ENCODE measurements around the gene AGMO.

Gene AGMO

DNA sequence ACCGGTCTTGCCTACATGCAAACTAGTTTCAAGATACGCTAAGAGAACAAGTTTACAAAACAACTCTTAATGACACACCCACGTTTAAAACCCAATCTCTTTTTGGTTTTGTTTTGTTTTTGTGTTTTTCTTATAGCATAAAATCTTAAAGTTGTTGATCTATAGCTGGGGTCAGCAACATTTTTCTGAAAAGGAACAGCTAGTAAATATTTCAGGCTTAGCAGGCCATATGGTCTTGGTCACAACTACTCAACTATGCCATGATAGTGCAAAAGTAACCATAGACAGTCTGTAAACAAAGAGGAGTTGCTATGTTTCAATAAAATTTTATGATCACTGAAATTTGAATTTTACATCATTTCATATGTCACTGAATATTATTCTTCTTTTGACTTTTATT is 327.4 kb downstream of the AGMO start:
- Histone ChIP-seq H3K36me3 (ENCODE audit: control insufficient read depth, insufficient read depth, low read length) (no peaks in the 10 kb centered on the region), H3K9ac (ENCODE audit: low read length) (no peak overlapping the region), H3K9me3 (ENCODE audit: control insufficient read depth, insufficient read depth, low read depth, low read length) (no peaks in the 10 kb centered on the region), H3K27ac (ENCODE audit: low read depth, low read length) (no peak overlapping the region), H3K4me3 (ENCODE audit: low read depth, low read length) (no peak overlapping the region), H3K4me1 (ENCODE audit: control insufficient read depth, insufficient read depth, low read length) (no peaks in the 10 kb centered on the region), H3K27me3 (ENCODE audit: control insufficient read depth, insufficient read depth, low read length) (no peaks in the 10 kb centered on the region)

DNA sequence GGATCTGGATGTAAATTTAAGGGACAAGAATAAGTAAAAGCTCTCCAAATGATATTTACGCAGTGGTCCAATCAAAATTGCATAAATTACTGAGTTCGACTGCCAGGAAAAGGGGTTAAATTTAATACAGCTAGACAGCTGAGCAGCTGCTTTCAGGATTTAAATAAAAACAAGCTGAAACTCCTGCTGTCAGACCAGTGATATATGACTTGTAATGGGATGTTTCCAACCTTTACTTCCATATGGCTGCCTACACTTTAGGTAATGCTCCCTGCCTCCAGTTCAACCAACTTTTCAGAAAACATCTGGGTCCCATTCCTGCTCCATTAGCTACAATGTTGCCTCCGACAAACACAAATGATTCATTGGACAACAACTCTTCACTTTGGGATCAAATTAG is 333.0 kb downstream of the AGMO start:
- Histone ChIP-seq H3K9ac (ENCODE audit: low read length) (no peak overlapping the region), H3K4me3 (ENCODE audit: low read depth, low read length) (no peak overlapping the region), H3K27me3 (ENCODE audit: control insufficient read depth, insufficient read depth, low read length) (no peaks in the 10 kb centered on the region), H3K27ac (ENCODE audit: low read depth, low read length) (no peak overlapping the region), H3K4me1 (ENCODE audit: control insufficient read depth, insufficient read depth, low read length) (no peaks in the 10 kb centered on the region), H3K9me3 (ENCODE audit: control insufficient read depth, insufficient read depth, low read depth, low read length) (no peaks in the 10 kb centered on the region; the same call in 1 of the 2 replicates), H3K36me3 (ENCODE audit: control insufficient read depth, insufficient read depth, low read length) (no peaks in the 10 kb centered on the region)

DNA sequence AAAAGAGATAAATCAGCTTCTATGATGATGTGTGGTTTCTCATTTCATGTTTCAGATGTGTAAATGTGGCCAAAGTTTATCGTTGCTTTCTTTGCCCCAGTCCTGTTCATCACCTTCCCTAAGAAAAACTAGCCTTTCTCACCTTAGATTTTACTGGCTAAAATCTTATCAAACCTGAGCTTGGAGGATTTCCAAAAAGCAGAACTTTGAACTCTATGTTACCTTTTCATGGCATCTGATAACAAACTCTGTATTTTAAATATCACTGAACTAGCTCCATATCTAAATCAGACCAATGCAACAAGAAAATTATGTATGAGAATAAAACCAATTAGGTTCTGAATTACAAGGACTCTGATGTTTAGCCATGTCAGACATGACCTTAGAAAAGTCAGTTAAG is 335.8 kb downstream of the AGMO start:
- Histone ChIP-seq H3K9ac (ENCODE audit: low read length) (no peak overlapping the region), H3K27me3 (ENCODE audit: control insufficient read depth, insufficient read depth, low read length) (no peaks in the 10 kb centered on the region), H3K9me3 (ENCODE audit: control insufficient read depth, insufficient read depth, low read depth, low read length) (no peaks in the 10 kb centered on the region; the same call in 1 of the 2 replicates), H3K27ac (ENCODE audit: low read depth, low read length) (no peak overlapping the region), H3K4me3 (ENCODE audit: low read depth, low read length) (no peak overlapping the region), H3K4me1 (ENCODE audit: control insufficient read depth, insufficient read depth, low read length) (no peaks in the 10 kb centered on the region), H3K36me3 (ENCODE audit: control insufficient read depth, insufficient read depth, low read length) (no peaks in the 10 kb centered on the region)

GRCh38 chr7:15219758-15220157 is 342.1 kb downstream of the AGMO start:
- no peaks in the 10 kb centered on the region for H3K36me3 ChIP-seq (ENCODE audit: control insufficient read depth, insufficient read depth, low read length)
- no peaks in the 10 kb centered on the region for H3K9me3 ChIP-seq (ENCODE audit: control insufficient read depth, insufficient read depth, low read depth, low read length)
- no peaks in the 10 kb centered on the region for H3K27me3 ChIP-seq (ENCODE audit: control insufficient read depth, insufficient read depth, low read length)
- H3K27ac ChIP-seq (ENCODE audit: low read depth, low read length): no peak overlapping the region
- no peaks in the 10 kb centered on the region for H3K4me1 ChIP-seq (ENCODE audit: control insufficient read depth, insufficient read depth, low read length)
- no peak overlapping the region for H3K9ac ChIP-seq (ENCODE audit: low read length)
- no peak overlapping the region for H3K4me3 ChIP-seq (ENCODE audit: low read depth, low read length)

DNA sequence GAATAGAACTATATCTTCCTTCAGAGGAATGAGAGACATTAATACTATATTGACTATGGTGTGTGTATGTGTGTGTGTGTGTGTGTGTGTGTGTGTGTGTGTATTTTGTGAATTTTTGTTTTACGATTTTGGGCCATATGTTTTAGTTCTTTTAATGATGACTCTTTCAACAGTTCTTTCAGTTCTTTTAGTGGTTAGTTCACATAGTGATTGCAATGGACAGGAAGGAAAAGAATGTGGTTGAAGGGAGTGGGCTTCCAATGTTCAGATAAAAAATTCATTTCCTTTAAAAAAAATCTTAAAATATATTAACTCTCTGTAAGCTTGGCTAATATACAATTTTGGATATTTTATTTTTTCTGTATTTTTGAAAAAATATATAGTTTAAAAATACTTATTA is 343.6 kb downstream of the AGMO start:
- H3K4me1 ChIP-seq (ENCODE audit: control insufficient read depth, insufficient read depth, low read length): no peaks in the 10 kb centered on the region
- no peak overlapping the region for H3K9ac ChIP-seq (ENCODE audit: low read length)
- H3K9me3 ChIP-seq (ENCODE audit: control insufficient read depth, insufficient read depth, low read depth, low read length): no peaks in the 10 kb centered on the region
- H3K27ac ChIP-seq (ENCODE audit: low read depth, low read length): no peak overlapping the region
- no peak overlapping the region for H3K4me3 ChIP-seq (ENCODE audit: low read depth, low read length)
- H3K36me3 ChIP-seq (ENCODE audit: control insufficient read depth, insufficient read depth, low read length): no peaks in the 10 kb centered on the region
- no peaks in the 10 kb centered on the region for H3K27me3 ChIP-seq (ENCODE audit: control insufficient read depth, insufficient read depth, low read length)

- Histone ChIP-seq H3K4me3 (ENCODE audit: low read depth, low read length) (no peak overlapping the region), H3K9me3 (ENCODE audit: control insufficient read depth, insufficient read depth, low read depth, low read length) (no peaks in the 10 kb centered on the region), H3K27me3 (ENCODE audit: control insufficient read depth, insufficient read depth, low read length) (no peaks in the 10 kb centered on the region), H3K9ac (ENCODE audit: low read length) (no peak overlapping the region), H3K4me1 (ENCODE audit: control insufficient read depth, insufficient read depth, low read length) (no peaks in the 10 kb centered on the region), H3K36me3 (ENCODE audit: control insufficient read depth, insufficient read depth, low read length) (no peaks in the 10 kb centered on the region), H3K27ac (ENCODE audit: low read depth, low read length) (no peak overlapping the region)
Observed at GRCh38 chr7:15215616-15216015, 346.2 kb downstream of the AGMO start.

GRCh38 chr7:15214976-15215375 is 346.8 kb downstream of the AGMO start:
- Histone ChIP-seq H3K9me3 (ENCODE audit: control insufficient read depth, insufficient read depth, low read depth, low read length) (no peaks in the 10 kb centered on the region), H3K36me3 (ENCODE audit: control insufficient read depth, insufficient read depth, low read length) (no peaks in the 10 kb centered on the region), H3K9ac (ENCODE audit: low read length) (no peak overlapping the region), H3K27me3 (ENCODE audit: control insufficient read depth, insufficient read depth, low read length) (no peaks in the 10 kb centered on the region), H3K27ac (ENCODE audit: low read depth, low read length) (no peak overlapping the region), H3K4me1 (ENCODE audit: control insufficient read depth, insufficient read depth, low read length) (no peaks in the 10 kb centered on the region), H3K4me3 (ENCODE audit: low read depth, low read length) (no peak overlapping the region)

- Histone ChIP-seq H3K36me3 (ENCODE audit: control insufficient read depth, insufficient read depth, low read length) (no peaks in the 10 kb centered on the region), H3K9me3 (ENCODE audit: control insufficient read depth, insufficient read depth, low read depth, low read length) (no peaks in the 10 kb centered on the region), H3K4me1 (ENCODE audit: control insufficient read depth, insufficient read depth, low read length) (peaks cover 3% of the 10 kb centered on the region; the same call in 1 of the 2 replicates), H3K27ac (ENCODE audit: low read depth, low read length) (no peak overlapping the region), H3K9ac (ENCODE audit: low read length) (no peak overlapping the region), H3K4me3 (ENCODE audit: low read depth, low read length) (no peak overlapping the region), H3K27me3 (ENCODE audit: control insufficient read depth, insufficient read depth, low read length) (no peaks in the 10 kb centered on the region)
Observed at GRCh38 chr7:15213093-15213492, 348.7 kb downstream of the AGMO start.

DNA sequence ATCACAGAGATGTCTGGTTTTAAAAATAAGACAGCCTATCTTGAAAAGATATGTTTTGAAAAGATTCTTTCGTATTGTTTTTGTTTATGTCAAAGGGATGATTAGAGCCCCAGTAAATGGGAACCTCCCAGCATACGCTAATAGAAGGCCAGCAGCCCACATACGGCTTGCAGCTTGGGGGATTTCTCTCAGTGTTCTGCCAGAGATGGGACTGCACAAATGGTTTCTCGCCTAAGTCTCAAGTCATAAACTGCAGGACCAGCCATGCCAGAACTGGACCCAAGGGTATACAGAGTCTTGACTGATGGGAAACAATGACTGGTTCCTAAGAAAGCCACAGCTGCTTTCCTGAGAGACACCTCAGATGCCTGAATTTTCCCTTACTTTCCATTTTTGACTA is 352.4 kb downstream of the AGMO start:
- H3K4me1 ChIP-seq (ENCODE audit: control insufficient read depth, insufficient read depth, low read length): peaks cover 3% of the 10 kb centered on the region; the same call in 1 of the 2 replicates
- H3K4me3 ChIP-seq (ENCODE audit: low read depth, low read length): no peak overlapping the region
- no peaks in the 10 kb centered on the region for H3K27me3 ChIP-seq (ENCODE audit: control insufficient read depth, insufficient read depth, low read length)
- no peaks in the 10 kb centered on the region for H3K9me3 ChIP-seq (ENCODE audit: control insufficient read depth, insufficient read depth, low read depth, low read length)
- no peak overlapping the region for H3K9ac ChIP-seq (ENCODE audit: low read length)
- H3K36me3 ChIP-seq (ENCODE audit: control insufficient read depth, insufficient read depth, low read length): no peaks in the 10 kb centered on the region
- H3K27ac ChIP-seq (ENCODE audit: low read depth, low read length): no peak overlapping the region

GRCh38 chr7:15204421-15204820 is 357.4 kb downstream of the AGMO start:
- no peaks in the 10 kb centered on the region for H3K27me3 ChIP-seq (ENCODE audit: control insufficient read depth, insufficient read depth, low read length)
- no peak overlapping the region for H3K27ac ChIP-seq (ENCODE audit: low read depth, low read length)
- no peaks in the 10 kb centered on the region for H3K9me3 ChIP-seq (ENCODE audit: control insufficient read depth, insufficient read depth, low read depth, low read length)
- H3K9ac ChIP-seq (ENCODE audit: low read length): no peak overlapping the region
- no peak overlapping the region for H3K4me3 ChIP-seq (ENCODE audit: low read depth, low read length)
- H3K36me3 ChIP-seq (ENCODE audit: control insufficient read depth, insufficient read depth, low read length): no peaks in the 10 kb centered on the region
- no peaks in the 10 kb centered on the region for H3K4me1 ChIP-seq (ENCODE audit: control insufficient read depth, insufficient read depth, low read length)

DNA sequence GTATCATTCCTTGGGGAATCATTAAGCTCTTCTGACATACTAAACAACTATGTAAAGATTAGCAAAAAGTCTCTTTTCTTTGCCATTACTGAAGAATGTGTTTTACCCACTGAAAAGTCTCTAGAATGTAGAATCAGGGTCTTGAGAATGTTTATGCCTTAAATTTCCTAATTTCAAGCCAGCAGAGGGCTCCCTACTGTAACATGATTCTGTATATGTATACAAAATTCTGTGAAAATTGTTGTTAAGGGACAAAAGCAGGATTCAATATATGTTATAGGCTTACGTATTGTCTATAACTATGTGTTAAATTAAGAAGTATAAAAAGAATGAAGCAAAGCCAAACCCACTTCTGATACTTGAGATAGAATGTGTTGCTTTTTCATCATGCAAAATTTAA is 362.3 kb downstream of the AGMO start:
- H3K4me1 ChIP-seq (ENCODE audit: control insufficient read depth, insufficient read depth, low read length): peaks cover 6% of the 10 kb centered on the region; the same call in 1 of the 2 replicates
- H3K27me3 ChIP-seq (ENCODE audit: control insufficient read depth, insufficient read depth, low read length): no peaks in the 10 kb centered on the region
- H3K36me3 ChIP-seq (ENCODE audit: control insufficient read depth, insufficient read depth, low read length): no peaks in the 10 kb centered on the region
- H3K4me3 ChIP-seq (ENCODE audit: low read depth, low read length): no peak overlapping the region
- no peaks in the 10 kb centered on the region for H3K9me3 ChIP-seq (ENCODE audit: control insufficient read depth, insufficient read depth, low read depth, low read length)
- no peak overlapping the region for H3K27ac ChIP-seq (ENCODE audit: low read depth, low read length)
- no peak overlapping the region for H3K9ac ChIP-seq (ENCODE audit: low read length)
